ENCODE data around the gene ULK1.

DNA sequence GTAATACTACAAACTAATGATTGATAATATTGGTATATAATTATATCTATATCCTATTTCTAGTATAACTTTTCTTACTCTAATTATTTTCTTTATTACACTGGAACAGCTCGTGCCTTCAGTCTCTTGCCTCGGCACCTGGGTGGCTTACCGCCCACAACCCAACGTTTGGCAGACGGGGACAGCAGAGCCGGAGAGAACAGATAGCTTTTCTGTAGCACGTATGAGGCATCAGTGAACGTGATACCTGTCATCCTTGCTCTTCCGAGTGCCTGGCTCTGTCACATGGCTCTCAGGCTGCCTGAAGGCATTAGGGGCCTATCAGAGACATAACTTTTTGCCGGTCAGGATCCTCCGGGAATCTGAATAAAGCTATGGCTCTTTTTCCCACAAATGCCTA, 40.1 kb downstream of the ULK1 start:
- TF ChIP-seq, protein P1, sequence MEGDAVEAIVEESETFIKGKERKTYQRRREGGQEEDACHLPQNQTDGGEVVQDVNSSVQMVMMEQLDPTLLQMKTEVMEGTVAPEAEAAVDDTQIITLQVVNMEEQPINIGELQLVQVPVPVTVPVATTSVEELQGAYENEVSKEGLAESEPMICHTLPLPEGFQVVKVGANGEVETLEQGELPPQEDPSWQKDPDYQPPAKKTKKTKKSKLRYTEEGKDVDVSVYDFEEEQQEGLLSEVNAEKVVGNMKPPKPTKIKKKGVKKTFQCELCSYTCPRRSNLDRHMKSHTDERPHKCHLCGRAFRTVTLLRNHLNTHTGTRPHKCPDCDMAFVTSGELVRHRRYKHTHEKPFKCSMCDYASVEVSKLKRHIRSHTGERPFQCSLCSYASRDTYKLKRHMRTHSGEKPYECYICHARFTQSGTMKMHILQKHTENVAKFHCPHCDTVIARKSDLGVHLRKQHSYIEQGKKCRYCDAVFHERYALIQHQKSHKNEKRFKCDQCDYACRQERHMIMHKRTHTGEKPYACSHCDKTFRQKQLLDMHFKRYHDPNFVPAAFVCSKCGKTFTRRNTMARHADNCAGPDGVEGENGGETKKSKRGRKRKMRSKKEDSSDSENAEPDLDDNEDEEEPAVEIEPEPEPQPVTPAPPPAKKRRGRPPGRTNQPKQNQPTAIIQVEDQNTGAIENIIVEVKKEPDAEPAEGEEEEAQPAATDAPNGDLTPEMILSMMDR (IDR thresholded peaks at IDR 0.05): no peak
- no peak for TF ChIP-seq EP300 (IDR thresholded peaks at IDR 0.05)
- TF ChIP-seq POLR2AphosphoS5 (IDR thresholded peaks at IDR 0.05): no peak
